Activated CD4-positive, alpha-beta T cell treated with anti-CD3 and anti-CD28 coated beads, Interleukin-2, amount 50 U/mL, for 1 hour (primary cell): ENCODE measurements around the gene RAB8B.
"Not testable (repeated sequence)": the region's sequence is repeated elsewhere in the genome, so short reads cannot be mapped to it uniquely, and the experiment has no call there.

Source experiments
- DNase-seq: peaks from one replicate; pipeline ENCODE4 v3.0.0-alpha.2; 2020

Gene RAB8B

DNA sequence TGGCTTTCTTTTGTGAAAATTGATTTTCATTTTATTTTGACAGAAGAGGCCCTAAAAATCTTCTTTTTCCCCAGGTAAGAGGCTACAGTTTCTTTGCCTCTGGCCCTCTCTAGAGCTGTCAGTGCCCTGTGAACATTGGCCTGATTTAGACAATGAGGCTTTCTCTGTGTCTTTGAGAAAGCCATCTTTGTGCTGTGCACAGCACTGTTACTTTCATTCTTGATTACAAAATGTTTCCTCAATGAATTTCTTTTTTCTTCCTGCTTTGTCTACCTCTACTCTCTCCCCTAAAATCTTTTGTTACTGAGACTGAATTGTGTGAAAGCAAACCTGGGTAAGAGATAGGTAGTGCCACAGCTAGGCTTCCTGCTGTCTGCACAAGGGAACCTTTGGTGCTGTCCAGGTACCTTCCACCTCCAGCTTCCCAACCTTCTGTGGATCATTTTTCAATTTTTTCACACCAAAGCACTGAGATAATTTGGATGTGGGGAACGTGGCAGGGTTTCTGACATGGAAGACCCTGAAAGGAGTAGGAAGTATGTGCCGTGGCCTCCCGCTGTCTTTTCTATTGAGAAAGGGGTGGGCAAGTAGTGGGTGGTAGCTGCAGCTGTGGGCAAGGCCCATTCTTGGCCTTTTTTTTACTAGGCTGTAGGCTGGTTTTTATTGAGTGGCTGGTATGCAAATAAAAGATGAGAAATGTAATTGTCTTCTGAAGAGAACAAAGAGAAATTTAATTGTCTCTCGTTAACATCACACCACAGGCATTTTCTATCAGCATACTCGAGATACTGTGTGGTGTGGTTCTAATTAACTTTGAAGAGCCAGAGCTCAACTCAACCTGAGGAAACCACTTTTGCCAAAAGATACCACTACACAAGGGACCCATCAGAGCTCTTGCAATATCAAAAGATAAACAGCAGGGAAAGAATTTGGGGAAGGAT, 21.0 kb downstream of the RAB8B start:
- no peak for DNase-seq

DNA sequence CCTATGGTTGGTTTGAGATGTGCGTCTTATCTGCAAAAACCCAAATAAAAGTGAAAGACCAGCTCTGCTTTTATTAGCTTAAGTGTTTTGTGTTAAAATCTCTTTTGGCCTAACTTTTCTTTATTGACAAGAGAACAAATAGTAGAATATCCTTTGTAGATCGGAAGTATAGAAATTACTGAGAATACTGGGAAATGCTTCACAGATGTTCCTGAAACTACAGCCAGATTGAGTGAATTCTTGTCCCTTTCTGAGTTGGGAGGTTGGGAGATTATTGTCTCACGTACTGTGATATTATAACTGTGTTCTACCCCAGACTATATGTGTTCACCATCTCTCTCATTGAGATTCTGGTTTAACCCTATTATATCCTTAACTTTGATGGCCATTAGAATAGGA, 21.7 kb downstream of the RAB8B start:
- DNase-seq = no peak

DNA sequence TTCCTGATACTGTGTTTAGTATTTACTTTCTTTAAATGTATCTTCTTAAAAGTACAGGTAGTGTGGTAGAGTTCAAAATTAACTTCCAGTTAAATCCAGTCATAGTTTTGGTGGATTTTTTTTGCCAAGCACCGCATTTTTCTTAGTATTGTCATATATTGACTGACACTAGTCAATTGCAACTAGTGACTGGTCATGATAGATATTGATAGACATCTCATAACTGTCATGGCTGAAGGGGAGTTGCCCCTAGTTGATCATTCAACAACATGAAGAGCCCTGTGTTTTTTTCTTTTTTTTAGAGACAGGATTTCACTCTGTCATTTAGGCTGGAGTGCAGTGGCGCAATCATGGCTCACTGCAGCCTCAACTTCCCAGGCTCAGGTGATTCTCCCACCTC, 22.1 kb downstream of the RAB8B start:
- no peak for DNase-seq

DNA sequence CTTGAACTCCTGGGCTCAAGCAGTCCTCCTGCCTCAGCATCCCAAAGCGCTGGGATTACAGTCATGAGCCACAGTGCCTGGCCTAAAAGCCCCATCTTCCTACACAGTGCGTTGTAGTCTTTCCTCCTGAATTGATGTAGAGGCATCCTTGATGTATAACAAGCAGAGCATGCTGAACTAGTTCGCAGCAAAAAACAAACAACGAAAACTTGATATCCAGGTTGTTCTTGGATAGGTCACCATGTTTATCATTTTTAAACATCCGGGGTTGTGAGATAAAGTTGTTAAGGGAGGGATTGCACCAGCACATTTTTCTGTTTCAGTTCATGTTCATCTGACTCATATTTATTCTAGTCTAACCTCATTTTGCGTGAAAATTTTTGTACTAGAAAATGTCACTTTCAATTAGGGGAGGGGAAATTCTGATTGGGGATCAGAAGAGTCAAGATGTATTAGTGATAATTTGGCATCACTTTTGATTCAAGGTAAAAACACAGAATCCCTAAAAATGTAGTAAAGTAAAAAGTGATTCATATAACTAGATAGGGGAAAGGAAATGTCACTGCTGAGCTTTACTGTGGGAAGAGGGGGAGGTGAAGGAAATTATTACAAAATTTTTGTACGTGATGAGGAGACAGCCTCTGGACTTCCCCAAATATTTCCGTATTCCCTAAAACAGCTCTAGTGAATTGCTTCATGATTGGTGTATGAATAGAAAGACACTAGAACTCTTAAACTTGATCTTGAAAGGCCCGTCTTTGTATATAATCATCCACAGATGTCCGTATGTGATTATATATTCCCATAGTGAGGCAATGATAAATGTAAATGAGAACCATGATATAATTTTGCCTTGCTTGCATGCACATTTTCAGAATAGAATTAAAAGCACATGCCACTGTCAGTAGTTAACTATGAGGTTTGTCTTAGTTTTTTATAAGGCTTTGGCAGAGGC, 22.9 kb downstream of the RAB8B start:
- no peak for DNase-seq

DNA sequence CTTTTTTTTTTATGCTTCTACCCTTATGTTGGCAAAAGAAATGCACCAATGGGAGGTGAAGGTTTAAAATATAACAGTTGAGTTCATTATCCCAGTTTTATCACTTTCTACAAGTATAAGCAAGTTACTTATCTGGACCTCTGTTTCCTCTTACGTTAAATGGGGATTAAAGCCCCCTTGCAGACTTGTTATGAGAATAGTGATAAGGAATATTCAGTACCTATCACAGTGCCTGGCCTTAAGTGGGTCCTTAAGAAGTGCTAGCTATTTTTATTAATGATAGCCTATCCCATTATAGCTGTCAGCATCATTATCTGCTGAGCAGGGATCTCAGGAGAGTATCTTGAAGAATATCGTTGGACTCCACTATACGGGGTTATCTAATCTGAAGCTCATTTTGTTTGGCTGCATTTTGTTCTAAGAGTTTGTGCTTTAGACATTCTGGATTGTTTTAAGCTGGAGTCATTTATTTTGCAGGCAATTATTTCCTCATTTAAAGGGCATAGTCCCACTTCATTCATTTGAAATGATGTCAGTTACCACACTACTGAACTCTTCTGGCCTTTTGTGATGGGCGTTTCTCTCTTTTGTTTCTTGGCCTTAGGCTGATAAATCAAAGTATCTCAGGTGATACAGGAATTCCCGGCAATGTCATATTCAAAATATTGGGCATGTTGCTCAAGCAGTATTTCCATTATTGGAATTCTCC, 28.8 kb downstream of the RAB8B start:
- no peak for DNase-seq

DNA sequence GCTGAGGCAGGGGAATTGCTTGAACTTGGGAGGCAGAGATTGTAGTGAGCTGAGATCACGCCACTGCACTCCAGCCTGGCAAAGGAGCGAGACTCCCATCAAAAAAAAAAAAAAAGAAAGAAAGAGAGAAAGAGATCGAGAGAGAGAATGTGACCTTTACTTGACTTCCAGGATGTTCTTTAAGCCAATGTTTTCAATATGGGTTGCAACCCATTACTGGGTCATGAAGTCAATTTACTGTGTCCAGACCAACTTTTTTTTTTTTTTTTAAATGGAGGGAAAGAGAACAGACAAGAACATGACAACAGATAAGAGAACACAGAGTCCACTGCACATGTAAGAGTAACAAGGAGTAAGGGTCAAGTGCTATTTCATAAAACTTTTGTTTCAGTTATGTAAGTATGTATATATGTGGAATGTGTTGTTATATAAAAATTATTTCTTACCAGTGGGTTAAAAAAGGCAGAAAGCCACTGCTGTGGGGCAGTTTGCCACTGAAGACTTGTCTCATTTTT, 29.8 kb downstream of the RAB8B start:
- no peak for DNase-seq

DNA sequence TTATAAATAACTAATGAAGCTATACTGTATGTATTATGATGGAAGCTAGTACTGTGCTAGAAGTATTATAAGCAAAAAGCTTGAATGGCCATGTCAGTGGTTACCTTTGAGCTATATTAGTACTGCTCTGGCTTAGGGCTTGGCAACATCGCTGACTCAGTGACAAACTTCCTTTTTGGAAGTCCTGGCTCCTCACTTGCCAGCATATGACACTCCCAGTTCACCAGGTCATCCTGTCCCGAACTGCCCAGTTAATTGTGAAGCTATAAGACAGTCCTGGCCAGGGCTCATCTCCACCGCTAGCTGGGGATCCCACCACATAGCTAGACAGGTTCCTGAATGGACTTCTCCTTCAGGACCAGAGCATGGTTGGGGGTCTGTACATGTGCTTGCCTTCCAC, 31.9 kb downstream of the RAB8B start:
- no peak for DNase-seq

DNA sequence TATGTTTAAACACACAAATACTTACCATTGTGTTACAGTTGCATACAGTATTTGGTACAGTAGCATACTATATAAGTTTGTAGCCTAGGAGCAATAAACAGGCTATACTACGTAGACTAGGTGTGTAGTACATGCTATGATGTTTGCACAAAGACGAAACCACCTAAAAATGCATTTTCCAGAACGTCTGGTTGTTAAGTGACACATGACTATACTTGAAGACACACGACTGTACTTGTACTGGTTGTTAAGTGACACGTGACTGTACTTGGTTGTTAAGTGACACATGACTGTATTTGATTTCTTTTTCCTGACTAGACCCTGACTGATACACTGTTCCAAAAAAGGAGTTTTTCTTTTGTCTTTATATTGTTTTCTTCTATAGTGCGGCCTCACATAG, 34.1 kb downstream of the RAB8B start:
- DNase-seq = no peak

DNA sequence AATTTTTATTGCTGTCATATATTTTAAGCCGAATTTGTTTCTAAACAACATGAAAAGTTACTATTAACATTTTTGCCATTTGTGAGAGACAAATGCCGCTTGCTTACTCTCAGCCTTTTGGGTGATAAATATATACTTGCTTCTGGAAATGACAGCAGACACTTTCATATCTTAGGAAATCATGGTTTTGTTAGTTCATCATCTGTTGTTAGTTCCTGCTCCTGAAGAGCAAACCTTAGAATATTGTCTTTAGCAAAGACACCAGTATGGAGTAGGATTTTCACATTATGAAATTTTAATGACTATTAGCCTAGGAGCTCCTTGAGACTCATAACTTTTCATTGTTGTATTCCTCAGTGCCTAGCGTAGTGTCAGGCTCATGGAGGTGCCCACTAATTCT, 36.0 kb downstream of the RAB8B start:
- no peak for DNase-seq

DNA sequence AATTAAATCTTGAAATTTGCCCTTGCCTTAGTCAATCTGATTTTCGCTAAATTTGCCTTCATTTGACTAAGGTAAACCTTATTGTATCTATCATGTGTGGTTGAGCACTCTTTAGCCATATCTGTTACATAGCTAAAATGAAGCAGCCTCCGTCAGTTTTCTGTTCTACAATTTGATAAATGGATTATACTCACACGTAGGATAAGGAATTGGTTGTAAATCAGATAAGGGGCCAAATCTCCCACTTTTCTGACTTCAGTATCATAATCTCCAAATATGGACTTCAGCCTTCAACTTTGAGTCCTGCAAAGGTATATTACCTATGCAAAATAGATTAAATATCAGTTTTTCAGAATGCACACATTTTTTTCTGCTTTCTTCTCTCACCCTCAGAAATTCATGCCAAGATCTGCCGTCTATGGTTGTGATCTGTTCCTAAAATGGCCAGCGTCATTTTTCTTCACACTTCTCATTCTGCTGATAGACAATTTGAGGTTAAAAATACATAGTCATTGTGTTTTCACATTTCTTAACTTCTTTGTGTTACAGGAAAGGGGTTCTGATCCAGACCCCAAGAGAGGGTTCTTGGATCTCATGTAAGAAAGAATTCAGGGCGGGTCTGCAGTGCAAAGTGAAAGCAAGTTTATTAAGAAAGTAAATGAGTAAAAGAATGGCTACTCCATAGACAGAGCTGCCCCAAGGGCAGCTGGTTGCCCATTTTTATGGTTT, 36.9 kb downstream of the RAB8B start:
- DNase-seq = no peak

DNA sequence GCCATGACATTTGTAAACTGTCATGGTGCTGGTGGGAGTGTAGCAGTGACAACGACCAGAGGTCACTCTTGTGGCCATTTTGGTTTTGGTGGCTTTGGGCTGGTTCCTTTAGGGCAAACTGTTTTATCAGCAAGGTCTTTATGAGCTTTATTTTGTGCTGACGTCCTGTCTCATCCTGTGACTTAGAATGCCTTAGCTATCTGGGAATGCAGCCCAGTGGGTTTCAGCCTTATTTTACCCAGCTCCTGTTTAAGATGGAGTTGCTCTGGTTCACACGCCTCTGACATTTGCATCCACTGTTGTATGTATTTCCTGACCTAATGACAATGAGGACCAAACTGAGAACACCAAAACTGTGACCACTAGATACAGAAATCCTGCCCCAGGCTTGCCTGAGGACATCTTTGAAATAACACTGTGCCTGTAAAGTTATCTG, 37.6 kb downstream of the RAB8B start:
- no peak for DNase-seq

DNA sequence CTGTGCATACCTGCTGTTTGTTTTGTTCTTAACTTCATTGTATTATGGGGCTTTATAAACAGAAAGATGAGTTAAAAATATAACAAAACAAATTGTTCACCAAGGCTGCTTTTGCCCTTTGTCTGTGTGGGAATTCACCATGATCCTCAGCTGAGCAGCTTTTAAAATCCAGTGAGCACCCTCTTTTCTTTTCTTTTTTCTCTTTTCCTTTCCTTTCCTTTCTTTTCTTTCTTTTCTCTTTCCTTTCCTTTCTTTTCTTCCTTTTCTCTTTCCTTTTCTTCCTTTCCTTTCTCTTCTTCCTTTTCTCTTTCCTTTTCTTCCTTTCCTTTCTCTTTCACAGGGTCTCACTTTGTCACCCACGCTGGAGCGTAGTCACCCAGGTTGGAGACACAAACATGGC, 38.3 kb downstream of the RAB8B start:
- no peak for DNase-seq

DNA sequence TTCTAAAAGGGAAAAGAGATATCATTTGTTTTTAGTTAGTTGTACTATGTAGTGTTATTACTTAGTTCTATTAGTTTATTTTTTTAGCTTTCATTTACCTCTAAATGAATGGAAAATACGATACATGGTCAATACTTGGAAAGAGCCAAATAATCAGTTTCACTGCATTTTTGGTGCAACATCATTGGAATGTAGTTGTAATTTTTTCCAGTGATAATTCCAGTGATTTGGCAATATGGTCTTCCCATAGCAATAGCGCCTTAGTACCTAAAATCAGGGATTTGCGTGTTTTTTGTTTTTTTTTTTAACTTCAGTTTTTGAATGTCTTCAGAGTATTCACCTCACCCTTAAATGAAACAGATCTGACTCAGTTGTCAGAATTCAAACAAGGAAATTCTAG, 41.8 kb downstream of the RAB8B start:
- DNase-seq = no peak

DNA sequence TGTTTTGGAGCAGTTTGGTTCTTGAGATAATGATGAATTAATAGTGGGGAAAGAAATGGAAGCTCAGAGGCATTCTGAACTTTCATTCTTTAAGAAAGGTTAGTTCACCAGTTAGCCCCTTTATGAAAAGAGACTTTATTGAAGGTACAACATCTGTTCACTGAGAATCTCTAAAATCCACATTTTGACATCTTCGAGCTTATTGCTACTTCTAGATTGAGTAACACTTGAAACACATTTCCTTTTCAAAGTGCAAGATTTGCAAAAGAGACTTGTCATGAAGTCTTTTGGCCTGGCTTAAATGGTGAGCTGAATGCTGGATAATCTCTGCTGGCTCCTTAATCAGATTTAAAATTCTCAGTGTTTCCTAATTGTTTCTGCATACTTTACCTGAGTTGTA, 42.3 kb downstream of the RAB8B start:
- DNase-seq = no peak

DNA sequence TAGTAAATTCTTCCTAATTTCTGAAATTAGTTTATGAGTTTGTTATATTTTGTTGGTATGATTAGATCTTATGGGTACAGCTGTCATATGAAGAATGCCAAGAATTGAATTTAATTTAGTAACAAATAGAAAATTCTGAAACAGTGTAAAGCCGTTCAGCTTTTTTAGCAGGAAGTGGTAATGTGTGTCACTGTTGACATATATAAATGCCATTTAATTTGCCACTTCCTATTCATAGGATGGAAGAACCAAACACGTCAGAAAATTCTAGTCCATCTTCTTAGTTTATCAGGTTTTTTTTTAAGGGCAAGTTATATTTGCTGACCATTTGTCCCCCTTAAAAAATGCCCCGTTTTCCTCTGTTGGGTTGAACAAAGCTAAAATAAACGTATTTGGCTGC, 43.0 kb downstream of the RAB8B start:
- DNase-seq = no peak

DNA sequence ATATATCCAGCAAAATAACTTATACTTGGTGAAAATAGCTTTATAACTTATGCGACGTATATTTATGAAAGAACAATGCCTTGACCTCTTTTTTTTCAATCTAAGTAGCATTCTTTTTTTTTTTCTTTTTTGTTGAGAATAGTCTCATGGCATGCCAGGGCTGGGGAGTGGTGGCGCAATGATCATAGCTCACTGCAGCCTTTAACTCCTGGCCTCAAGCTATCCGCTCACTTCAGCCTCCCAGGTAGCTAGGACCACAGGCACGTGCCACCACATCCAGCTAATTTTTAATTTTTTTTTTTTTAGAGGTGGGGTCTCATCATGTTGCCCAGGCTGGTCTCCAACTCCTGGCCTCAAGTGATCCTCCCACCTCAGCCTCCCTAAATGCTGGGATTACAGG, 43.5 kb downstream of the RAB8B start:
- no peak for DNase-seq

DNA sequence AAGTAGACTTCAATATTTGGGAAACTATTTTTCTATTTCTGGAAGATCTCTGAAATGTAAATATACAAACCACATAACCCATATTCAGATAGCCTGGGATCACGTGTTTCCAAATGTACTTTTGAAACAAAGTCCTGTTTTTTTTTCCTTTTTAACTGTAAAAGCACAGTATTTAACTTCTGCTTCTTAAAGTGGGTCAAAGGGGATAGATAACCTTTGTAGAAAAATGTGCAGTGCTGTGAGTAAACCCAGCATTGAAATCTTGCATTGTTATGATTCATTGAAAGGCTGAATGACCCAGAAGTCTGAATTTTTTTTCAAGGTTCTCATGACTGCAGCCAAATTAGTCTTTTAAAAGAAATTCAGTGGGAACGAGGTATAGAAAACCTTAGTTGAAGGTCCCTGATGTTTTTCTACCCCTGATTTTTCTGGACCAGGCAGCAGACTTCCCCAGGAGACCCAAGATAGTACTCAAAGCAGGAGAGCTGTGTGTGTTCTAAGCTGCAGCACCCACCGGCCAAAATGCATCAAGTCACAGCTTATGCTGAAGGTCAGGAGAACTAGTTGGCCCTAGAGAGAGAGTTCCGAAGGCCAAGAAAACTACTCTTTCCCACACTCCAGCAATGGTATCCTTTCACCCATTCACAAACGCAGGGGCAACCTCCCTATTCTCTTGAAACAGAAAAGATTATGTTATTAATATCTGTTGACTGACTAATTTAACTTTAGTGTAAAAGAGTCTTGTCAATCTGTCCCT, 44.4 kb downstream of the RAB8B start:
- no peak for DNase-seq

DNA sequence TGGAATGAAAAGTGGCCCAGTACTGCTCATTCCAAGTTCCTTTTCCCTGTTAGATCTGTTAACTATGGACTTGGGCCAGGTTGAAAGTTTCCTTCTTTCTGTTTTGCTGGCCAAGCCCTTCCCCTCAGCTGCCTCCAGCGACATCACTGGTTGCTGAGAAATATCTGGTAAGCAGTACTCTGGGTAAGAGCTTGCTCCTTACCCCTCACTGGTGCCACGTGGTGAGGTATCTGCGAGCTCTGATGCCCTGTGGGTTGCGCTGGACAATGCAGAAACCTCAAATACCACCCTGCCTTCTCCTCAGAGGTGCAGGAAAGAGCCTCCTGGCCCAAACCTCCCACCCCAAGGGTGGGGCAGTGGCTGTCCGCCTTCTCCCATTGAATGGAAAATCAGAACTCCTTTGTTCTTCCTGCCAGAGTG, 45.1 kb downstream of the RAB8B start:
- no peak for DNase-seq

DNA sequence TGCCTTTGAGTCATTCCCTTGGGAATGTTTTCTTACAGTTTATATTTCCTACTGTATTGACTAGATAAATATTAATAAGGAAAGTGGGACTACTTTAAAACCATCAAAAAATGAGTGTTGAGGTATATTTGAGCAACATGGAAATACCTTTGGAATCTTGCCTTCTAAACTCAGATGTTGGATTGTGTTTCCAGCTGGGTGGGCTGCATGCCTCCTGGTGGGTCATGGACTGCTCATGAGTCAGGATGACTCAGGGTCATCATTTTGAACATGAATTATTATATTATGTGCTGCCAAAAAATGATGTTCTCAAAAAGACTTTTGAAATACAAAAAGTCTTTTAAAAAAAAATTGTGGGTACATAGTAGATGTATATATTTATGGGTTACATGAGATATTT, 46.9 kb downstream of the RAB8B start:
- DNase-seq = no peak

DNA sequence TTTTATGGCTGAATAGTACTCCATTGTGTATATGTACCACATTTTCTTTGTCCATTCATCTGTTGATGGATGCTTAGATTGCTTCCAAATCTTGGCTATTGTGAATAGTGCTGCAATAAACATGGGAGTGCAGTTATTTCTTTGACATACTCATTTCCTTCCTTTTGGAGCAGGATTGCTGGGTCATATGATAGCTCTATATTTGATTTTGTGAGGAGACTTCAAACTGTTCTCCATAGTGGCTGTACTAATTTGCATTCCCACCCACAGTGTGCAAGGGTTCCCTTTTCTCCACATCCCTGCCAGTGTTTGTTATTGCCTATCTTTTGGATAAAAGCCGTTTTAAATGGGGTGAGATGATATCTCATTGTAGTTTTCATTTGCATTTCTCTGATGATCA, 47.7 kb downstream of the RAB8B start:
- DNase-seq = not testable (repeated sequence)

DNA sequence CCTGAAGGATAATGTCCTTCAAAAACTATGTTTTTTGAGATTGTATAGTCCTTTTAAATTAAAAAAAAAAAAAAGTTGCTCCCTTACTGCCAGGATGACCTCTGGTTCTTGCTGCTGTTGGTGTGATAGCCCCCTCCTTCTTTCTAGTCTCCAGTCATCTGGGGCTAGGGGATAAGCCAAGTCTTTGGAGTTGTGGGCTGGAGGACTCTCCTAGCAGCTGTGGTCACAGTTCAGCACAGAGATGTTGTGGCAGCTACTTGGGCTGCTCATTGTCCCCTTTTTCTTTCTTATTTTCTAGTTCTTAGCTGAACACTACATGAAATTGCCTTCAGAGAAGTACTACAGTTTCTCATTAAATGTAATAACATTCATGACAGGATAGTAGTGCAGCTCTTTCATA, 48.8 kb downstream of the RAB8B start:
- no peak for DNase-seq
